Fibroblast of villous mesenchyme (primary cell): ENCODE results near the gene CCR9. TPM values are rescaled to one million over a fixed set of nuclear protein-coding genes. Genes with fewer than 3 reads are reported as not detected.
"Not testable (repeated sequence)": the region's sequence is repeated elsewhere in the genome, so short reads cannot be mapped to it uniquely, and the experiment has no call there.

Experiments used
- DNase-seq: peaks from one replicate; pipeline ENCODE4 v3.0.0-alpha.2; 2010; ENCODE audit warnings: low read depth
- H3K4me3 ChIP-seq: 2 replicates; pipeline ENCODE4 v1.5.1; 2011; ENCODE audit warnings: low read depth, mild to moderate bottlenecking, low read length
- total RNA-seq: library from RNA; depleted of rRNA; stranded (reverse); fragments of >200 nt; gene quantifications from 2 replicates; pipeline ENCODE4 v1.2.3, GENCODE V29; 2012
- TF ChIP-seq, protein P1 (sequence below): IDR thresholded peaks from 2 replicates; pipeline ENCODE4 v1.5.1; 2012; ENCODE audit warnings: low read depth, mild to moderate bottlenecking, low read length; ENCODE audit not compliant: insufficient read depth

The CCR9 gene
- total RNA-seq, 1 donor, result not detected

- no peak overlapping the region for H3K4me3 ChIP-seq
- no peak for DNase-seq
- TF ChIP-seq, protein P1, sequence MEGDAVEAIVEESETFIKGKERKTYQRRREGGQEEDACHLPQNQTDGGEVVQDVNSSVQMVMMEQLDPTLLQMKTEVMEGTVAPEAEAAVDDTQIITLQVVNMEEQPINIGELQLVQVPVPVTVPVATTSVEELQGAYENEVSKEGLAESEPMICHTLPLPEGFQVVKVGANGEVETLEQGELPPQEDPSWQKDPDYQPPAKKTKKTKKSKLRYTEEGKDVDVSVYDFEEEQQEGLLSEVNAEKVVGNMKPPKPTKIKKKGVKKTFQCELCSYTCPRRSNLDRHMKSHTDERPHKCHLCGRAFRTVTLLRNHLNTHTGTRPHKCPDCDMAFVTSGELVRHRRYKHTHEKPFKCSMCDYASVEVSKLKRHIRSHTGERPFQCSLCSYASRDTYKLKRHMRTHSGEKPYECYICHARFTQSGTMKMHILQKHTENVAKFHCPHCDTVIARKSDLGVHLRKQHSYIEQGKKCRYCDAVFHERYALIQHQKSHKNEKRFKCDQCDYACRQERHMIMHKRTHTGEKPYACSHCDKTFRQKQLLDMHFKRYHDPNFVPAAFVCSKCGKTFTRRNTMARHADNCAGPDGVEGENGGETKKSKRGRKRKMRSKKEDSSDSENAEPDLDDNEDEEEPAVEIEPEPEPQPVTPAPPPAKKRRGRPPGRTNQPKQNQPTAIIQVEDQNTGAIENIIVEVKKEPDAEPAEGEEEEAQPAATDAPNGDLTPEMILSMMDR, result no peak
Observed at GRCh38 chr3:45848392-45848791, 38.0 kb upstream of the CCR9 start.

- TF ChIP-seq, protein P1, result no peak
- H3K4me3 ChIP-seq, result no peak overlapping the region
Observed at GRCh38 chr3:45852828-45853227, 33.5 kb upstream of the CCR9 start.

DNA sequence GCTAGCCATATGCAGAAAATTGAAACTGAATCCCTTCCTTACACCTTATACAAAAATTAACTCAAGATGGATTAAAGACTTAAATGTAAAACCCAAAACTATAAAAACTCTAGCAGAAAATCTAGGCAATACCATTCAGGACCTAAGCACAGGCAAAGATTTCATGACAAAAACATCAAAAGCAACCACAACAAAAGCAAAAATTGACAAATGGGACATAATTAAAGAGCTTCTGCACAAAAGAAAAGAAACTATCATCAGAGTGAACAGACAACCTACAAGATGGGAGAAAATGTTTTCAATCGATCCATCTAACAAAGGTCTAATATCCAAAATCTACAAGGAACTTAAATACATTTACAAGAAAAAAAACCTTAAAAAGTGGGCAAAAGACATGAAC, 30.0 kb upstream of the CCR9 start:
- H3K4me3 ChIP-seq, DNase-seq: not testable (repeated sequence)

More at GRCh38 chr3:45852828-45853227, 33.5 kb upstream of the CCR9 start:
- no peak for DNase-seq

GRCh38 chr3:45857024-45857423, 29.3 kb upstream of the CCR9 start:
- H3K4me3 ChIP-seq, DNase-seq: not testable (repeated sequence)

DNA sequence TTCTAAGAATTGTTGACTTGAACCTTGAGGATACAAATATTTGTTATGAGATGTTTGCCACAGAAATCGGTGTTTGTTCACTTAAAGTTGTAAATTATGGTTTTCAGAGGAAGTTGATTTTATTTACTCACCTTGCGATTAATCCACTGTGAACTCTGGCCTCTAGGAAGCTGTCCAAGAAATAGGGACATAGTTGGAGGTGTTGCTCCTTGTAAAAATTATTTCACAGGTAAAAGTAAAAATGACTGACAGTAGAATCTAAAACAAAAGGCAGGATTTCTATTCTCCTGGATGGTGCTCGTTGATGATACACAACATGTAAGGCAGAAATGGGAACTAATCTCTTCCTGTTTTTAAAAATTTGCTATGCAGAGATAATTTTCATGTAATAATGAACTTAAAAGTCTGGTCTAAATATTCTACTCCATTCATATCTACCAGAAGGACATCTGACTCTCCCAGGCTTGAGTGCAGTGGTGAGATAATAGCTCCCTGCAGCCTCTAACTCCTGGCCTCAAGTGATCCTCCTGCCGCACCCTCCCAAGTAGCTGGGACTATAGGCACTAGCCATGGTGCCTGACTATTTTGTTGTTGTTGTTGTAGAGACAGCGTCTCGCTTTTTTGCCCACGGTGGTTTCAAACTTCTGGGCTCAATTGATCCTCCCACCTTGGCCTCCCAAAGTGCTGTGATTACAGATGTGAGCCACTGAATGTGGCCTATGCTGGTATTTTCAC, 27.4 kb upstream of the CCR9 start:
- TF ChIP-seq, protein P1, result no peak
- H3K4me3 ChIP-seq, result no peak overlapping the region

GRCh38 chr3:45860481-45860880, 25.9 kb upstream of the CCR9 start:
- H3K4me3 ChIP-seq, result no peak overlapping the region
- DNase-seq, result no peak
- TF ChIP-seq, protein P1, result no peak

More for the DNA sequence above, 27.4 kb upstream of the CCR9 start:
- no peak for DNase-seq

DNA sequence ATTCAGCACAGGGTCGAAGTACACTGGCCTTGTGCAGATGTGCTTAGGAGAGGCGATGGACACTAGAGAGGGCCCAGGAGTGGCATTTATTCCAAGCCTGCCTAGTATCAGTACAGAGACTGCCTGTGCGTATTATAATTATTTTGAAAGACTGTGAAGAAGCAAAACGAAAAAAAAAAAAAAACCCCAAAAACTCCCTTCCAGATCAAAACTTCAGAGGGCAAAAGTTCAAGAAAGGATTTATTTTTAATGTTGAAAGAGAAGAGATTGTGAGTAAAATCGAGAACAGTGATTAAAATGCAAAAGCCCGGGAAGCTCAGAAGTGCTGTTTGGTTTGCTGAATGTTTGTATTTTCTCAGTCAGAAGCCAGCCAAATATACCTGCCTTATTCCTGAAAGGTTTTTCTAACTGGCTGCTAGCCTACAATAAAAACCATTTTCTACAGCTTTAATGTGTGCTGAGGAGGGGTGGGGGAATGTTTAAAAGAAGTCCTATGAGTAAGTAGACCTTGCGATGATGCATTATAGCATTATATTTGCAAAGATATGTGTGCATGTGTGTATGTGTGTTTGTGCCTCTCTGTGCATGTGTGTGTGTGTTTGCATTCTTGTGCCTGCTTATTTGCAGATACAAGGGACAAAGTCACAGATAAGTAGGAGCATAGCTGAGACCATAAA, 25.2 kb upstream of the CCR9 start:
- TF ChIP-seq, protein P1, result no peak

More for the DNA sequence above, 25.2 kb upstream of the CCR9 start:
- no peak overlapping the region for H3K4me3 ChIP-seq
- no peak for DNase-seq
